ENCODE measurements around the gene KIF21B.

DNA sequence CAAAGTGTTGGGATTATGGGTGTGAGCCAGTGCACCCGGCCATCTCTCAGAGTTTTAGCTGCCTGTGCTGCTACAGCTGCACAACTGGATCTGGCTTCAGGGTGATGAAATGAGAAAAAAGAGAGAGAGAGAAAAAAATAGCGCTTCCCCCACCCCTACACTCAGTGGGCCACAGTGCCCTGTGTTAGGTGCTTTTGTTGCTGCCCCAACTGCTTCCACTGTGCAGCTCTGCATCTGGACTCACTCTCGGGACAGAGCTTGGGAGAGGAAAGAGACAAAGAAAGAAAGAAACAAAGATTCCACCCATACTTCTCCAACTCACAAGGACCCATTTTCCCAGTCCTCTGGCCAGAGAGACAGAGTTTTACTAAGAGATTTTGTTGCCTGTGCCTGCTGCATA, 78.4 kb downstream of the KIF21B start:
- TF ChIP-seq, protein P1, sequence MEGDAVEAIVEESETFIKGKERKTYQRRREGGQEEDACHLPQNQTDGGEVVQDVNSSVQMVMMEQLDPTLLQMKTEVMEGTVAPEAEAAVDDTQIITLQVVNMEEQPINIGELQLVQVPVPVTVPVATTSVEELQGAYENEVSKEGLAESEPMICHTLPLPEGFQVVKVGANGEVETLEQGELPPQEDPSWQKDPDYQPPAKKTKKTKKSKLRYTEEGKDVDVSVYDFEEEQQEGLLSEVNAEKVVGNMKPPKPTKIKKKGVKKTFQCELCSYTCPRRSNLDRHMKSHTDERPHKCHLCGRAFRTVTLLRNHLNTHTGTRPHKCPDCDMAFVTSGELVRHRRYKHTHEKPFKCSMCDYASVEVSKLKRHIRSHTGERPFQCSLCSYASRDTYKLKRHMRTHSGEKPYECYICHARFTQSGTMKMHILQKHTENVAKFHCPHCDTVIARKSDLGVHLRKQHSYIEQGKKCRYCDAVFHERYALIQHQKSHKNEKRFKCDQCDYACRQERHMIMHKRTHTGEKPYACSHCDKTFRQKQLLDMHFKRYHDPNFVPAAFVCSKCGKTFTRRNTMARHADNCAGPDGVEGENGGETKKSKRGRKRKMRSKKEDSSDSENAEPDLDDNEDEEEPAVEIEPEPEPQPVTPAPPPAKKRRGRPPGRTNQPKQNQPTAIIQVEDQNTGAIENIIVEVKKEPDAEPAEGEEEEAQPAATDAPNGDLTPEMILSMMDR (IDR thresholded peaks at IDR 0.05; ENCODE audit: insufficient read depth, low read length) = no peak
- no peak for TF ChIP-seq POLR2AphosphoS5 (IDR thresholded peaks at IDR 0.05; ENCODE audit: low read depth)
- no peak for TF ChIP-seq REST (IDR thresholded peaks at IDR 0.05; ENCODE audit: insufficient replicate concordance, low read depth)
- no peak for TF ChIP-seq GABPA (IDR thresholded peaks at IDR 0.05; ENCODE audit: low read depth)
- TF ChIP-seq SPI1 (IDR thresholded peaks at IDR 0.05; ENCODE audit: borderline replicate concordance, low read depth) = no peak

Measured in HL-60 (cell line).